GM18508 (cell line): ENCODE measurements around the gene TRAF3.
"Not testable (repeated sequence)": the region's sequence is repeated elsewhere in the genome, so short reads cannot be mapped to it uniquely, and the experiment has no call there.

Experiments
- ATAC-seq: cut with Tn5 transposase; IDR thresholded peaks from one replicate; pipeline ENCODE4 v1.9.1; 2021; ENCODE audit warnings: moderate number of reproducible peaks; ENCODE audit not compliant: insufficient read depth, unreplicated experiment

TRAF3 gene

DNA sequence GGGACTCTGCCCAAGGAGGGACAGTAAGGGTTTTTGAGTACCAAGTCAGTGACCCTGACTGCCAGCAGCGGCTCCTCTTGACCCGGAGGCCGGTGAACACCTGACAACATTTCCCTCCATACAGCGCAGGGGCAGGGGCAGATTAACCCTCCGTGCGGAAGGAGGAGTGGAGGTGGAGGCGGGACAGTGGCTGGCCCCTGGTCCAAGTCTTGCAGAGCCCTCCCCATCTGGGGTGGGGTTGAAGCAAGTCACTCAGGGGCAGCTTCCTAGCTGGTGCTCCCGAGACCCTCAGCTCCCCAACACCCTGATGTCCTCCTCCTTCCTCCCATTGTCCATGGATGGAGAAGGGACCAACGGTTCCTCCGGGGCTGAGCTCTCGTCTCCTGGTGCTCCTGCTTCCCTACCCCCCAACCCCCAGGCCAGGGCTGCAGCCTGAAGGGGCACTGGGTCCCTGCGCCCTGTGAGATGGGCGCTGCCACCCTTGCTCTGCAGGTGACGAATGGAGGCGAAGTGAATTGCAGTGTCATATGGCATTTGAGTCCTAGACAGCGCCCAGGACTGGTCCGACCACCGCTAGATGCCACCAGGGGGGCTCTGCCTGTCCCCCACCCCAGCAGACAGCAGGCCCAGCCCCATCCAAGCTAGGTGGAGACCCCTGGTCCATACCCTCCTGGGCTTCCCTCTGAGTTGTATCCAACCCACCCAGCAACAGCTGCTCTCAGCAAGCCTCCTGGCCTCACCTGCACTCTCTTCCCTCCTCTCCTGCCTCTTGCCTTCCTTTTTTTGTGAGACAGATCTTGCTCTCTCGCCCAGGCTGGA, 138.3 kb downstream of the TRAF3 start:
- ATAC-seq = no peak

DNA sequence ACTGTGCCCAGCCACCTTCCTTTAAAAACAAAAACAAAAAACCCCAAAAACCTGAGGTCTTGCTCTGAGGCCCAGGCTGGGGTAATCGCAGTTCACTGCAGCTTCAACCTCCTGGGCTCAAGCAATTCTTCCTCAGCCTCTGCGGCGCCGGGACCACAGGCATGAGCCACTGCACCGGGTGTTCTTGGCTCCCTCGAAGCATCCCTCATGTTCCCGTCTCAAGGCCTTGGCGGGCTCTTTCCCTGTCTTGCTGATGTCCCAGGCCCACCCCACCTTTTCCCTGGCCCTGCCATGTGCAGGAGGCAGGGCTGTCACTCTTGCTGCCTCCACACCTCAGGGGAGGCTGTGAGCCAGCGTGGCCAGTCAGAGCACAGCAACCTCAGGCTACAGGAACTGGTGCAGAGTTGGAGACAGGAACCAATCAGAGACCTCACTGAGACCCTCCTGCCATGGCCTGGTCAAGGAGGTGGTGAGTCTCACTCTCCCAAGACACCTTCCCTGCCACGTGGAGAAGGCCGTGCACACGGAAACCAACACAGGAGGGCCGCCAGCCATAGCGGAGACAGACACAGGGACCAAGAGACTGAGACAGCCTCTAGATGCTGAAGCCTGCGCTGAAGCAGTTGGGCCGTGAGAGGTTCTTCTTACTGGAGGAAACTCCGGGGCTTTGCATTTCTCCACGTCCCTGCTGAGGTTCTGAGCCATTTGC, 139.3 kb downstream of the TRAF3 start:
- ATAC-seq = no peak

DNA sequence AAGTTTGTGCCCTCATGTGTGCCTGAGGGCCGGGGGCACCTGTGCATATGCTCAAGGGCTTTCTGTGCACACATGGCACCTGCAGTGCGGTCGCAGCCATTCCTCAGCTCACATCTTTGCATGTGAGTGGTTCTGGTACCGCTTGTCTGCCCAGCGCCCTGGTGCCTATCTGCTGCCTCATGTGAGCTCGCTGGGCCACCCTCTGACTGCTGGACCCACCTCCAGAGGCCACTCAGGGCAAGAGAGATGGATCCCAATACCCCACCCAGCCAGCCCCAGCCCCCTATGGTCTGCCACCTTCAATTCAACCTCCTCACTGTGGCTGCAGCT, 139.8 kb downstream of the TRAF3 start:
- ATAC-seq = no peak

DNA sequence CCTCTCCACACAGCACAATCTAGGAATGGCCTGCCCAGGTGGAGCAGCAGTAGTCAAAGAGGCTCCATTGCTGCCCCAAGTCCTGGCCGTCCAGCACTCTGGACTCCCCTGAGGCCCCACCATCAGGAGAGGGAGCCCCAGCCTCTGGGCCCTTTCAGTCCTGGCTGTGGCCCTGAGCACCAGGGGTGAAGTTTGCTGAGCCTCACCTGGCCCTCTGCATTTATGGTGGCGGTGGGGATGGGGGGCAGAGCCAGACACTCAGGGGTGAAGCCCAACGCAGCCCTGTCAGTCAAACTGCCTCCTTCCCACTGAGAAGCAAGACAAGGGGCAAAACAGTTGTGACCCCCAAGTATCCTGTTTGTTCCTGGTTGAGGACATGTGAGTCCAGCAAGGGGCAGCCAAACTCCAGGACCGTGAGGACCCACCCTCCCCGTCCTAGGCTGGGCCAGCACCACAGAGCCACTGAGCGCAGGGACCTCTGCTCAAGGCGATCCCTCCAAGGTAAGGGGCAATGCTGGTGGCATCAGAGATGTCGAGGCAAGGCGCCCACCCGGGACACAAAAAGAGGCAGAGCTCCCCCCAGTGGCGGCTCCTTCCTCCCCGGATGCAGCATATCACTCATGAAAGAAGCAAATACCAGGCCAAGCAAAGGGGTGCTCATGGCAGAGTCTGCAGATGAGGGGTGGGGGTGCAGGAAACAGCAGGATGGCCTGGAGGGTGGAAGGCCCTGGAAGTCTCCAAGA, 140.4 kb downstream of the TRAF3 start:
- no peak for ATAC-seq

DNA sequence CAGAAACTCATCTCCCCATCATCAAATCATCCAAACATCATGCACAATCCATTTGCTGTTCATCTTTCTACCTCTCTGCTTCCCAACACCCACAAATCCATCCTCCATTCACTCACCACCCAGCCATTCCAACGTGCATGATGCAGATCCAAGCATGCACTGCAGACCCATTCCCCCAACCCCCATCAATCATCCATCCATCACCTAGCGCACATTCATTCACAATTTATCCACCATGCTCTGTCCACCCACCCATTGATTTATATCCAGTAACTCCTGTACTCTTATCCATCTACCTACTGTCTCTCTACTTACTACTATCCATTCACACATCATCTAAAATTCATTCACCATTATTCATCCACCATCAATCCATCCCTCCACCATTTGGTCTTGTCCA, 141.2 kb downstream of the TRAF3 start:
- no peak for ATAC-seq

DNA sequence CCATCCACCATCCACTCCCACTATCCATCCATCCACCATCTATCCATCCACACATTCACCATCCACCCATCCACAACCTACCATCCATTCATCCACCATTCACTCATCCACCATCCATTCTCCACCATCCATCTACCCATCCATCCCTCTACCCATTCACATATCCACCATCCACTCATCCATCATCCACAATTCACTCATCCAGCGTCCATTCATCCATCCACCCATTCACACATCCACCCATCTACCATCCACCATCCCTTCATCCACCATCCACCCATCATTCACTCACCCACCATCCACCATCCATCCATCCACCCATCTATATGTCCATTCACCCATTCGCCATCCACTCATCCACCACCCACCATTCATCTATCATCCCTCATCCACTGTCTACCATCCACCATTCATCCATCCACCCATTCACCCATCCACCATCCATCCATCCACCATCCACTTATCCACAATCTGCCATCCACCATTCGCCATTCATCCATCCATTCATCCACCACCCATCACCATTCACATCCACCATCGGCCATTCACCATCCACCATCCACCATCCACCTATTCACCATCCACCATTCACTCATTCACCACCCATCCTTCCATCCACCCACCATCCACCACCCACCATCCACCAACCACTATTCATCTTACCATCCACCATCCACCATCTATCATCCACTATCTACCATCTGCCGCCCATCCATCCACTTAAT, 143.2 kb downstream of the TRAF3 start:
- ATAC-seq = no peak

DNA sequence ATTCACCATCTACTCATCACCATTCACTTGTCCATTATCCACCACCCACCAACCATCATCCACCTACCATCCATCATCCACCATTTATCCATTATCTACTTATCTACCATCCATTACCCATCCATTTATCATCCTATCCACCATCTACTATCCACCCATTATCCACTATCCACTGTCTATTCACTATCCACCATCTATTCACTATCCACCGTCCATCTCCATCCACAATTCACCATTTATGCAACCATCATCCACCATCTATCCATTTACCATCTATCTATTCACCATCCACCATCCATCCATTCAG, 143.7 kb downstream of the TRAF3 start:
- ATAC-seq = no peak

DNA sequence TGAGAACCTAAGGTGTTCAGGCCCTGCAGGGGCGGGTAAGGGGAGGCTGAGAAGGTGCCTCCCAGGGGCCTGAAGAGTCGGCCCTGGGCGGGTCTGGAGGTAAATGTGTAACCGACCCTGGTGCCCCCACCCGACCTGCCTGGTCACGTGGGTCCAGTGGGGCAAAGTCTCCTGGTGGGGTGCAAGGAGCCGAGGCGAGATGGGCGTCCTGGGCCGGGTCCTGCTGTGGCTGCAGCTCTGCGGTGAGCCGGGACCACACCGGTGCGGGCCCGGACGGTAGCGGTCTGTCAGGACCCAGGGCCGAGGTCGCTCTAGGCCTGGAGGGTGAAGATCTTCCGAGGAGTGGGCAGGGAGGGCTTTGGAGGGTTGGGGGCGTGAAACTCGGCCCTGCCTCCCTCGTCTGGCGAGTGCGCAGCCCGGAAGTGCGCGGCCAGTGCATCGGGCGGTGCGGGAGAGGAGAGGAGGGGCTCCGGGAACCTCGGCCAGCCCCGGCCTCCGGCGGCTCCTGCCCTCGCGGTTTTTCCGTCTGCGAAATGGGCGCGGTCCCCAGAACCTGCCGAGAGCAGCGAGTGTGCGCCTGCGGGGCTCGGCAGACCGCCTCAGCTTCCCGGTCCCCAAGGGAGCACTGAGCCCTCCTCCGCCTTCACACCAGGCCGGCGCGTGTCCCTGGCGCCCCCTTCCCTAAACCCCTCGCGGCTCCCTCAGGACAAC, 145.4 kb downstream of the TRAF3 start, which contains the start of gene AMN:
Gene AMN, plus strand, starts transcription at position 174 of the 711 bp plus-strand sequence. Its CDS starts 26 bp downstream, at position 200.
- no peak for ATAC-seq

DNA sequence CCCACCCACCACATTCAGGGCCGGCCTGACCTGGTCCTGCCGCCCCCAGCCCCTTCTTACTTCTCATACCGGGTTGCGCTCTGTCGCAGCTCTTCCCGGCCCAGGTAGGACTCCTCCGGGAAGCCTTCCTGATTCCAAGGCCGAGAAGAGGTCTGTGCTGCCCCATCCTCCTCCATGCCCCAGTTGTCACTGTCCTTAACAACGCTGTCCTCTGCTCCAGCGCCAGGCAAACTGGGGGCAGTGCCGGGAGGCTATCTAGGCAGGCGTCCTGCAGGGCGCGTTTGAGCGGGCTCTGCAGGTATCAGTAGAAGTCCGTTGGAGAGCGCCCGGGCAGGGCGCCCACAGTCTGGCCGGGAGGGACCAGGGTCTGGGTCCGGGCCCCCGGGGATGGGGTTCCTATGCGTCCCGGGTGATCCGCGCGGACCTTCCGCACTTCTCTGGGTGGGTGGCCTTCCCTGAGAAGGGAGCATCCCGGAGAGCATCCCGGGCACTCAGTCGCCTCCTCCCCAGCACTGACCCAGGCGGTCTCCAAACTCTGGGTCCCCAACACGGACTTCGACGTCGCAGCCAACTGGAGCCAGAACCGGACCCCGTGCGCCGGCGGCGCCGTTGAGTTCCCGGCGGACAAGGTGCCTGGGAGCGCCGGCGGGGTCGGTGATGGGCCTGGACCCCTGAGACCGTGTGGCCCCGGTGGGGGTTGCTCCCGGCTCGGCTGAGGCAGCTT, 146.1 kb downstream of the TRAF3 start:
- no peak for ATAC-seq

DNA sequence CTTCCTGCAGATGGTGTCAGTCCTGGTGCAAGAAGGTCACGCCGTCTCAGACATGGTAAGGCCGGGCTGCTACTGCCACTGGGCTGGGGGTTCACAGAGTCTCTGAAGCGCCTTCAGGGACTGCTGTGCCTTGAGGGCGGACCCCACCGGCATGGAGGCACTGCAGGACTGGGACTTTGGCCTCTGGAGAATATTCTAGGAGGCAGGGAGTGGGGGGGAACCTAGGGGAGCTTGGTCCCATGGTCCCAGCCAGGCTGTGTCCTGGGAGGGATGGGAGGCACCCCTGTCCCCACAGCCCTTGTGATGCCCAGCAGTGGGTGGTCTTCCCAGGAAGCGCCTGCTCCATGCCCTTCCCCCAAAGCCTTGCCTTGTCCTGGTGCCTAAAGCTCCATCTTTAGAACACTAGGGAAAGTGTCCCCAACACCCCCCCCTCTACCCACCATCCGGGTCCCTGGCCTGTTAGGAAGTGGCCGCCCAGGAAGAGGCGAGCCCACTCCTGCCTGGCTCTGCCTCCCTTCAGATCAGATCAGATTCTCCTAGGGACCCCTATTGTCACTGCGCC, 146.8 kb downstream of the TRAF3 start:
- no peak for ATAC-seq

DNA sequence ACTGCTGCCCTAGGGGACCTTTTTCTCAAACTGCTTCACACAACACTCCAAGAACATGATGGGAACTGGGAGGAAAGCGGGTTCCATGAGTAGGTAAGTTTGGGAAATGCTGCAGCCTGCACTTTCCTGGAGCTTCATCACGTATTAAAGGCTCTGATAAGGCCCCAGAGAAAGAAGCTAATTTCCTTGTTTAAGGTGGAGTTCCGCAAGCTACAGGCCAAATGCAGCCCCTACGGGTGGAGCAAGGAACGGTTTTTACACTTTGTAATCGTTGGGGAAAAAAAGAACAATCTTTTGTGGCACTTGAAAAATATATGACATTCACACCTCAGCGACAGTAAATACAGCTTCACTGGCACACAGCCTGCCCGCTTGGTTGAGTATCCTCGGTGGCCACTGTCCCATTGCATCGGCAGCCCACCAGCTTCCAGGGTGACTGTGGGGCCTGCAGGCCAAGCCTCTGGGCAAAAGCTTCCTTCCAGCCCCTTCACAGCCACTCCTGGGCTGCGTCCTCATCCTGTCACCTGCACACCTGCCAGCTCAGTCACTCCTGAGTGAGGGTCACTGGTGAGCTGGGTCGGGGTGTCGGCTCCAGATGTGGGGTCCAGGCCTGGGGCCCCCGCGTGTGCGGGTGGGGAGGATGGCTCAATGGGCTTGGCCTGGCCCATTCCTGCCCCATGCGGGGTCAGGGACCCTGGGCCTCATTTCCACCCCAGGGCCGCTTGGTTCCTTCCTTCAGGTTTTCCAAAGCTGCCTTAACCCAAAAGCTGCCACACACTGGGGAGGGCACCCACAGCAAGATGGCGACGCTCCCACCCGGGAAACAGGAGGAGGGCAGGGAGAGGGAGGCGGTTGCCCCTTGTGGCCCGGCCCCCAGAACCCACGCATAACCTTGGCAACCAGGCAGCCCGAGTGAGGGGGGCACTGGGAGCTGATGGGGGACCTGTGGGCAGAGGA, 147.7 kb downstream of the TRAF3 start:
- ATAC-seq = no peak

DNA sequence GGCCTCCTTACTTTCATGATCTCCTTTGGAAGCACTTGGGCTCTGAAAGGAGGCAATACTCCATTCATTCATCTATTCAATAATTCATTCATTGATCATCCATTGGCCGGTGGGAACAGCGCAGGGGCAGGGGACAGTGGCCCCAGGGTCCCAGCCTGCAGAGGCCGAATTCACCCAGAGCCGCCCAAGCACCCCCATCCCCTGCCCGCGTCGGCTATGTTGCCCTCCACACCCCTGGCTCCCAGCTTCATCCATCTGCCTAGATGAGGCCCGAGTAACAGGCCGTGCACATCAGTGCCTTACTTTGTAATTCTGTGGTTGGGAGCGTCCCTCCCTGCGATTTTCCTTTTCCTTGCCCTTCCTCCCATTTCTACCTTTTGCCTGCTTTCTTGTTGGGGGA, 148.4 kb downstream of the TRAF3 start:
- no peak for ATAC-seq

DNA sequence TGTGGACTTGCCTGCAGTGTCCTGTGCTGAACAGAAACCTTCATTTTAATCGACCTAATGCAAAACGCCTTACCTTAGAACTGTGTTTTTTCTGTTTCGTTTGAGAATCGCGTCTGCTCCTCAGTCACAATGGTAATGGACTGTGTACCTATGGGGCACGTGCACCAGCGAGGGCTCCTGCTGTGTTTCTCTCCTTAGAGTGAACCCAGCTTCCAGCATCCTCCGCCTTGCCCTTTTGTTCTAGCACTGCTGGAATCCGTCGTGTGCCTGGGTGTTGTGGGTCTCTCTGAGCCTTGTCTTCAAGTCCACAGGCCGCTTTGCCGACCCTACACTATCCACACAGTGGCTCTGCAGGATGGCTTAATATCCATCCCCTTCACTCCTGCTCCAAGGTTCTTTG, 148.9 kb downstream of the TRAF3 start:
- no peak for ATAC-seq

DNA sequence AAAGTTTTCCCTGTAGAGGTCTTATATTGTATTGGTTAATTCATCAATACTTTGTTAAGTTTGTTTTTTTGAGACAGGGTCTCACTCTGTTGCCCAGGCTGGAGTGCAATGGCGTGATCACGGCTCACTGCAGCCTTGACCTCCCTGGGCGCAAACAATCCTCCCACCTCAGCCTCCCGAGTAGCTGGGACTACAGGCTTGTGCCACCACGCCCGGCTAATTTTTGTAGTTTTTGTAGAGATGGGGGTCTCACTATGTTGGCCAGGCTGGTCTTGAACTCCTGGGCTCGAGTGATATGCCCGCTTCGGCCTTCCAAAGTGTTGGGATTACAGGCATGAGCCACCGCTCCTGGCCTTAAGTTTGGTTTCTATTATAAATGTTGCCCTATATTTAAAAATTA, 149.6 kb downstream of the TRAF3 start:
- ATAC-seq = not testable (repeated sequence)

DNA sequence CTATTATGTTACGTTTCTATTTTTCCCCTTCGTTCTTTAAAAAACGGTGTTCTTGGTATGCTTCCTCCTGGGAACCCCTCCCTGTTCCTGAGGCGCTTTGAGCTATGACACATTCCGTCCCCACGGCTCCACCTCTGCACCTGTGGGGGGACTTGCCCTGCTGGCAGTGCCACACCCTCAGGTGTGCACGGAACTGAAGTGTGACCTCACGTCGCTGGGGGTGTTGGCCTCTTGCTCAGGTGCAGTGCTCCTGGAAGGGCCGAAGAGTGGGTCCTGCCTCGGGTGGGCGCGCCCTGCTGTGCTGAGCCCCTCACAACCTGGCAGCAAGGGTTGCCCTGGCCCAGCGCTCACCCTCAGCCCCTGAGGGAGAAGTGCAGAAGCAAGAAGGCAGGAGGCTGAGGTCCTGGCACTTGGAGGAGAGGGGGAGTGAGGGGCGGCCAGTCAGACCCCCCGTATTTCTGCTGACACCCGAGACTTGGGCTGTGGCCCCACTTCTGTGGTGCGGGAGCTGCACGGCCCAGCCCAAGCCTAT, 150.2 kb downstream of the TRAF3 start:
- no peak for ATAC-seq

DNA sequence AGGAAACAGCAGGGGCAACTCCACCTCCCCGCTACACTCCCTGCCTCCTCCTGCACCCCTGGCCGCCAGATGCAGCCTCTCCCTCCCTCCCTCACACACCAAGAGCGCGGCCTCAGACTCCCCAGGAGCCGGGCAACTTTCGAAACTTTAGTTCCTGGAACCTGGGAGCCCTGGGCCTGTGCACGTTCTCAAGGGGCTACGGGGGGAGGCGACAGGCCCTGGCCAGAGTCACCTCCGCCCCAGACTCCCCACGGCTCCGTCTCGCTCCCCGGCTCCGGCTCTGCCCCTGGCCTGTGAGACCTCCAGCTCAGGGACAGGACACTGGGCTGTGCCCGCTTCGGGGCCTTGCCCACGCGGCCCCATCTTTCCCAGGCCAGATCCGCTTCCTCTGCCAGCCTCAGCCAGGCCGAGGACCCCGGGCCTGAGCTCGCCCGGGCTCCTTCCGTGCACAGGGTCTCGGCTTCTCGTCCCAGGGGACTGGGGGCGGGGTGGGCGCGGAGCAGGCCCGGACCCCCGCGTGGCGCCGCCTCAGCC, 150.7 kb downstream of the TRAF3 start:
- ATAC-seq = no peak

DNA sequence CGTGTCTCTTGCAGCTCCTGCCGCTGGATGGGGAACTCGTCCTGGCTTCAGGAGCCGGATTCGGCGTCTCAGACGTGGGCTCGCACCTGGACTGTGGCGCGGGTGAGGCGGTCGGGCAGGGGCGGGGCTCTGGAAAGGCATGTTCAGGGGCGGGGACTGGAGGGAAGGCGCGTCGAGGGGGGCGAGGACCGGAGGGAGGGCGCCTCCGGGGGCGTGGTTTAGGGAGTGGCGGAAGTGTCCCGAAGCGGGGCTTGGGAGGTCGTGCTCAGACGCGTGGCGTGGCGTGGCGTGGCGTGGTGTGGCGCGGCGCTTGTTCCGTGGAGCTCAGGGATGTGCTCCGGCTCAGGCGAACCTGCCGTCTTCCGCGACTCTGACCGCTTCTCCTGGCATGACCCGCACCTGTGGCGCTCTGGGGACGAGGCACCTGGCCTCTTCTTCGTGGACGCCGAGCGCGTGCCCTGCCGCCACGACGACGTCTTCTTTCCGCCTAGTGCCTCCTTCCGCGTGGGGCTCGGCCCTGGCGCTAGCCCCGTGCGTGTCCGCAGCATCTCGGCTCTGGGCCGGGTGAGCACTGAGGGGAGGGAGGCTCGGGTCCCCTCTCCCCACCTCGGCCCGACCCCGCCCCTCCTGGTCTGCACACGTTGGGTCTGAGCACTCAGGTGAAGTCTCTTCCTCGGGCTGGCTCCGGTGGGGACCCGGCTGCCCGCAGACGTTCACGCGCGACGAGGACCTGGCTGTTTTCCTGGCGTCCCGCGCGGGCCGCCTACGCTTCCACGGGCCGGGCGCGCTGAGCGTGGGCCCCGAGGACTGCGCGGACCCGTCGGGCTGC, 151.4 kb downstream of the TRAF3 start:
- ATAC-seq = no peak
